Left lung (tissue), 10 donors: ENCODE results near the gene HSPA4. TPM values are rescaled to one million over a fixed set of nuclear protein-coding genes. Genes with fewer than 3 reads are reported as not detected.

Source experiments
- ATAC-seq: fragments of 200-7000 bp; cut with Tn5 transposase; one replicate; pipeline ENCODE4 v1.9.1; 2020; ENCODE audit warnings: moderate library complexity
- DNase-seq, 4 donors: peaks; one replicate each; pipeline ENCODE4 v3.0.0-alpha.2; 2013 to 2020
- H3K27ac ChIP-seq, 2 donors: fragments of 200-600 bp; sonication (generic) in 1 of 2; one replicate each; pipeline versions ENCODE4 v1.5.0 to v1.8.0; 2020 to 2021
- H3K27me3 ChIP-seq, 2 donors: fragments of 200-600 bp; sonication (generic) in 1 of 2; one replicate each; pipeline versions ENCODE4 v1.5.0 to v1.8.0; 2020 to 2021
- H3K36me3 ChIP-seq, 2 donors: fragments of 200-600 bp; sonication (generic) in 1 of 2; one replicate each; pipeline versions ENCODE4 v1.5.0 to v1.8.0; 2020 to 2021
- H3K4me1 ChIP-seq, 2 donors: fragments of 200-600 bp; one replicate each; pipeline ENCODE4 v1.8.0; 2021
- H3K4me3 ChIP-seq, 2 donors: fragments of 200-600 bp; sonication (generic) in 1 of 2; one replicate each; pipeline versions ENCODE4 v1.5.0 to v1.8.0; 2020 to 2021; ENCODE audit warnings: mild to moderate bottlenecking in 1 of 2
- H3K9me3 ChIP-seq, 2 donors: fragments of 200-600 bp; sonication (generic) in 1 of 2; one replicate each; pipeline versions ENCODE4 v1.5.0 to v1.8.0; 2020 to 2021
- CTCF ChIP-seq, 2 donors: fragments of 200-600 bp; sonication (generic) in 1 of 2; IDR thresholded peaks; one replicate each; pipeline versions ENCODE4 v1.5.0 to v1.8.0; 2021; ENCODE audit warnings: antibody characterized with exemption in 2 of 2
- intact Hi-C, 2 donors: fragments of 100-400 bp; cut with DNase I; formaldehyde crosslinking; loops; one replicate each; pipeline versions ENCODE4 v1.11.2 to v1.14.2; 2022
- polyA plus RNA-seq, 6 donors: library from polyadenylated mRNA; unstranded; fragments of 120-200 nt; gene quantifications; one replicate each; pipeline ENCODE4 v1.2.1, GENCODE V29; 2013; ENCODE audit not compliant: insufficient read length in 6 of 6
- total RNA-seq, 2 donors: library from RNA; stranded (reverse); fragmentation: NEBNext Ultra II Directional; extraction: Animal tissue kit (Norgen Biotek cat#: 25700); gene quantifications; one replicate each; pipeline ENCODE4 v1.2.1, GENCODE V29; 2021
- donor health status: DM: no; HTN: yes; CAD: no.
- donor health status: DM: no; HTN: no; CAD: no.

Gene HSPA4
- total and polyA plus RNA-seq, 8 donors, result 85.5 to 109 (median 91.2) TPM

- no peak overlapping the region for H3K27ac ChIP-seq
- peaks cover 0 to 6% of the 10 kb centered on the region in 2 donors for H3K9me3 ChIP-seq
- peaks cover 0 to 7% of the 10 kb centered on the region in 2 donors for H3K4me1 ChIP-seq
- H3K36me3 ChIP-seq, result no peaks in the 10 kb centered on the region
- H3K27me3 ChIP-seq, result no peaks in the 10 kb centered on the region
- DNase-seq (no peak), ATAC-seq (no peak)
- TF ChIP-seq CTCF (IDR thresholded peaks at IDR 0.05), result no peak
- H3K4me3 ChIP-seq, result no peak overlapping the region
- intact Hi-C loops, result no loop called here
These were observed 96.2 kb downstream of the HSPA4 start for GRCh38 chr5:133147815-133148567.

- H3K27ac ChIP-seq, result no peak overlapping the region
- no peak overlapping the region for H3K4me3 ChIP-seq
- no peaks in the 10 kb centered on the region for H3K36me3 ChIP-seq
- no peaks in the 10 kb centered on the region for H3K27me3 ChIP-seq
- peaks cover 0 to 1% of the 10 kb centered on the region in 2 donors for H3K9me3 ChIP-seq
- no peak for TF ChIP-seq CTCF (IDR thresholded peaks at IDR 0.05)
- intact Hi-C loops, result no loop called here
- H3K4me1 ChIP-seq, result peaks cover 0 to 7% of the 10 kb centered on the region in 2 donors
- no peak for ATAC-seq
- no peak for DNase-seq
These were observed 97.5 kb downstream of the HSPA4 start for GRCh38 chr5:133149345-133149744.

- no peak overlapping the region for H3K27ac ChIP-seq
- DNase-seq (no peak), ATAC-seq (no peak)
- no peak for TF ChIP-seq CTCF (IDR thresholded peaks at IDR 0.05)
- no peaks in the 10 kb centered on the region for H3K36me3 ChIP-seq
- no peaks in the 10 kb centered on the region for H3K27me3 ChIP-seq
- intact Hi-C loops, result no loop called here
- H3K4me1 ChIP-seq, result peaks cover 0 to 4% of the 10 kb centered on the region in 2 donors
- no peak overlapping the region for H3K4me3 ChIP-seq
- H3K9me3 ChIP-seq, result no peaks in the 10 kb centered on the region
These were observed 99.2 kb downstream of the HSPA4 start for GRCh38 chr5:133150909-133151544.

- no peak for TF ChIP-seq CTCF (IDR thresholded peaks at IDR 0.05)
- no peak for DNase-seq
- Histone ChIP-seq H3K36me3 (no peaks in the 10 kb centered on the region), H3K4me1 (no peaks in the 10 kb centered on the region), H3K9me3 (no peaks in the 10 kb centered on the region), H3K4me3 (no peak overlapping the region), H3K27me3 (no peaks in the 10 kb centered on the region), H3K27ac (no peak overlapping the region)
- intact Hi-C loops, result no loop called here
- ATAC-seq, result no peak
These were observed 102.7 kb downstream of the HSPA4 start for GRCh38 chr5:133154274-133155075.
